HUES48 (cell line): ENCODE data around the gene CCRL2.

Experiments
- H3K27ac ChIP-seq: one replicate; pipeline ENCODE4 v1.7.0; 2013; ENCODE audit warnings: low read depth, low read length, inconsistent platforms
- H3K27me3 ChIP-seq: 2 replicates; pipeline ENCODE4 v1.6.1; 2013; ENCODE audit warnings: mild to moderate bottlenecking, low read length; ENCODE audit not compliant: control insufficient read depth, insufficient read depth
- H3K36me3 ChIP-seq: 2 replicates; pipeline ENCODE4 v1.6.1; 2013; ENCODE audit warnings: low read length; ENCODE audit not compliant: control insufficient read depth, insufficient read depth
- H3K4me1 ChIP-seq: 2 replicates; pipeline ENCODE4 v1.6.1; 2013; ENCODE audit warnings: mild to moderate bottlenecking, low read length; ENCODE audit not compliant: control insufficient read depth, insufficient read depth
- H3K4me3 ChIP-seq: 2 replicates; pipeline ENCODE4 v1.5.1; 2013; ENCODE audit warnings: mild to moderate bottlenecking, low read depth, low read length
- H3K9ac ChIP-seq: 2 replicates; pipeline ENCODE4 v1.6.1; 2013; ENCODE audit warnings: mild to moderate bottlenecking, low read depth, low read length, moderate library complexity
- H3K9me3 ChIP-seq: 2 replicates; pipeline ENCODE4 v1.6.1; 2013; ENCODE audit warnings: low read length; ENCODE audit not compliant: control insufficient read depth, insufficient read depth

Gene CCRL2, protein sequence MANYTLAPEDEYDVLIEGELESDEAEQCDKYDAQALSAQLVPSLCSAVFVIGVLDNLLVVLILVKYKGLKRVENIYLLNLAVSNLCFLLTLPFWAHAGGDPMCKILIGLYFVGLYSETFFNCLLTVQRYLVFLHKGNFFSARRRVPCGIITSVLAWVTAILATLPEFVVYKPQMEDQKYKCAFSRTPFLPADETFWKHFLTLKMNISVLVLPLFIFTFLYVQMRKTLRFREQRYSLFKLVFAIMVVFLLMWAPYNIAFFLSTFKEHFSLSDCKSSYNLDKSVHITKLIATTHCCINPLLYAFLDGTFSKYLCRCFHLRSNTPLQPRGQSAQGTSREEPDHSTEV

DNA sequence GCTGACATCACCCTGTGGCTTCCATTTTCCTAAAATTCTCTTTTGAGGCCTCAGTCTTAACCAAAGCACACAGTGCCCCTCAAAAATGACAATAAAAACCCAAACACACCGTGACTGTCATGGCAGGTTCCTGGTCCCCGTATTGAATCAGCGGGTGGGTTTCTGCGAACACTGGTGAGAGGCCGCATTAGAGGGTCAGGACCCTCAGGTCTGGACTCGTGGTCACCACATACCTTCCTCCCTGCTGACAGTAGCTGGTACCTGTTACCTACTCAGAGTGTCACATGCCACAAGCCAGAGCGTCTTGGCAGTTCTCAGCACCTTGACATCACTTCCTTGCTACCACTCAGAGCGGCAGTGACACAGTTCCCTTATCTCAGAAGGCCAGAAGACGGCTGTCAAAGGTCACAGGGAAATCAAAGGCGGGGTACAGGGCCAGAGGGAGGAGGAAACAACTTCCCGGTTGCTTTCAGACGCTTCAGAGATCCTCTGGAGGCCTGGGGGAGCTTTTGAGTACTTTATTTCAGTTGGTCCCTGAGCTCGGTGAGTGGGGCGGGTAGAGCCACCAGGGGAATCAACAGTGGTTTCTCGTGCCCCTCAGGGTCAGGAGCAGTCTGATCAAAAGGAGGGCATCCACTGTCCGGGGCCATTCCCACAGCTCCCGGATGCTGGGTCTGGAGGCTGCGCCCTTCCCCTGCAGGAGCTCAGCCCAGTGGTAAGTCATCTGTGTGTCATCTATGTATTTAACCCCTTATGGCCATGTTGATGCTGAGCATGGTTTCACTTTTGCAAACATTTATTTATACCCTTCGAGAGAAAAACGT, at the start of gene CCRL2, which contains the start of gene CCR5AS:
Gene CCRL2 (plus strand): TSS at position 472 of the 824 bp plus-strand sequence. CDS start 821 bp downstream, outside the sequence.
Gene CCR5AS (minus strand): TSS at position 279 of the 824 bp plus-strand sequence.
- Histone ChIP-seq H3K4me1 (no peaks in the 10 kb centered on the region), H3K9me3 (no peaks in the 10 kb centered on the region), H3K27me3 (no peaks in the 10 kb centered on the region), H3K27ac (no peak within 1 kb of the TSS), H3K4me3 (no peak within 1 kb of the TSS), H3K9ac (no peak within 1 kb of the TSS), H3K36me3 (no peaks in the 10 kb centered on the region)

GRCh38 chr3:46358466-46358865, 48.6 kb upstream of the CCRL2 start:
- no peaks in the 10 kb centered on the region for H3K27me3 ChIP-seq
- H3K4me3 ChIP-seq, result no peak overlapping the region
- no peaks in the 10 kb centered on the region for H3K9me3 ChIP-seq
- no peak overlapping the region for H3K27ac ChIP-seq
- H3K4me1 ChIP-seq, result no peaks in the 10 kb centered on the region
- H3K9ac ChIP-seq, result no peak overlapping the region
- H3K36me3 ChIP-seq, result no peaks in the 10 kb centered on the region

DNA sequence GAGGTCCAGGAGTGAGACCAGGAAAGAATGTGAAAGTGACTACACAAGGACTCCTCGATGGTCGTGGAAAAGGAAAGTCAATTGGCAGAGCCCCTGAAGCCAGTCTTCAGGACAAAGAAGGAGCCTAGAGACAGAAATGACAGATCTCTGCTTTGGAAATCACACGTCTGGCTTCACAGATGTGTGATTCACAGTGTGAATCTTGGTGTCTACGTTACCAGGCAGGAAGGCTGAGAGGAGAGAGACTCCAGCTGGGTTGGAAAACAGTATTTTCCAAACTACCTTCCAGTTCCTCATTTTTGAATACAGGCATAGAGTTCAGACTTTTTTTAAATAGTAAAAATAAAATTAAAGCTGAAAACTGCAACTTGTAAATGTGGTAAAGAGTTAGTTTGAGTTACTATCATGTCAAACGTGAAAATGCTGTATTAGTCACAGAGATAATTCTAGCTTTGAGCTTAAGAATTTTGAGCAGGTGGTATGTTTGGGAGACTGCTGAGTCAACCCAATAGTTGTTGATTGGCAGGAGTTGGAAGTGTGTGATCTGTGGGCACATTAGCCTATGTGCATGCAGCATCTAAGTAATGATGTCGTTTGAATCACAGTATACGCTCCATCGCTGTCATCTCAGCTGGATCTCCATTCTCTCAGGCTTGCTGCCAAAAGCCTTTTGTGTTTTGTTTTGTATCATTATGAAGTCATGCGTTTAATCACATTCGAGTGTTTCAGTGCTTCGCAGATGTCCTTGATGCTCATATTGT, 47.1 kb upstream of the CCRL2 start:
- Histone ChIP-seq H3K9me3 (no peaks in the 10 kb centered on the region), H3K27ac (no peak overlapping the region), H3K9ac (no peak overlapping the region), H3K4me1 (no peaks in the 10 kb centered on the region), H3K36me3 (no peaks in the 10 kb centered on the region), H3K4me3 (no peak overlapping the region), H3K27me3 (no peaks in the 10 kb centered on the region)

GRCh38 chr3:46360907-46361306, 46.2 kb upstream of the CCRL2 start:
- Histone ChIP-seq H3K27me3 (no peaks in the 10 kb centered on the region), H3K9ac (no peak overlapping the region), H3K4me3 (no peak overlapping the region), H3K36me3 (no peaks in the 10 kb centered on the region), H3K9me3 (no peaks in the 10 kb centered on the region), H3K27ac (no peak overlapping the region), H3K4me1 (no peaks in the 10 kb centered on the region)

DNA sequence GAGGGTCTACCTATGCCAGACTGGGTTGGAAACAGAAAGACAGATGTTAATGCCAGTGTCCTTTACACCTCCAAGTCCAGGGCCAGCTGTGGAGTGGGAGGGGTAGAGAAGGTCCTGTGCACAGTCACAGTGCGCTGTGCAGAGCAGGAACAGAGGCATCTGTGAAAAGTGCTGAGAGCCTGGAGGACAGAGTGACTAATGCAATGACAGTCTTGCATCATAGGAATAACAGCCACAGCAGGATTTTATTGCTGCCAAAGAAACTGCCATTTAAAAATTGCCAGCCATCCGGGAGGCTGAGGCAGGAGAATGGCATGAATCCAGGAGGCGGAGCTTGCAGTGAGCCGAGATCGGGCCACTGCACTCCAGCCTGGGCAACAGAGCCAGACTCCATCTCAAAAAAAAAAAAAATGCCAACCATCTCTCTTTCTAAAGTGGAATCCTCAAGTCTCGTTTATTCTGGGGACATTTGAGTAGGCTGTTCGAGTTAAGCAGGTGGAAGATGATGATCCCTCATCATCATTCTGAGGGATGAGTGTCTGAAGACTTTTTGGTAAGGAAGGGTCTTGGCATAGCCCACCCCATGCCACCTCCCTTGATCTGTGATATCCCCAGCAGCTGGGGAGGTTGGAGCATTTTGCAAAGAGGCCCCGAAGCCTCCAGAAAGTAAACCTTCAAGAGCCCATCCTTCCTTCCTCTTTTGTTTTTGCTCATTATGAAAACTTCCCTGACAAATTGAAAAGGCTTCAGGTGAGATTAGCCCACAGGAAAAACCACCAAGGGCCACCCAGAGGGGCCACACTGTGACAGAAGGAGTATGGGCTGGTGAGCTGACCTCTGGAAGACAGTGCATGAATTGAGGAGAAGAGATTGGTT, 45.4 kb upstream of the CCRL2 start:
- no peak overlapping the region for H3K9ac ChIP-seq
- no peaks in the 10 kb centered on the region for H3K27me3 ChIP-seq
- H3K36me3 ChIP-seq, result no peaks in the 10 kb centered on the region
- H3K9me3 ChIP-seq, result no peaks in the 10 kb centered on the region
- no peak overlapping the region for H3K4me3 ChIP-seq
- no peaks in the 10 kb centered on the region for H3K4me1 ChIP-seq
- no peak overlapping the region for H3K27ac ChIP-seq

- Histone ChIP-seq H3K4me1 (no peaks in the 10 kb centered on the region), H3K4me3 (no peak overlapping the region), H3K9ac (no peak overlapping the region), H3K27ac (no peak overlapping the region), H3K9me3 (no peaks in the 10 kb centered on the region), H3K36me3 (no peaks in the 10 kb centered on the region), H3K27me3 (no peaks in the 10 kb centered on the region)
These were observed 42.0 kb upstream of the CCRL2 start for GRCh38 chr3:46365041-46365440.

DNA sequence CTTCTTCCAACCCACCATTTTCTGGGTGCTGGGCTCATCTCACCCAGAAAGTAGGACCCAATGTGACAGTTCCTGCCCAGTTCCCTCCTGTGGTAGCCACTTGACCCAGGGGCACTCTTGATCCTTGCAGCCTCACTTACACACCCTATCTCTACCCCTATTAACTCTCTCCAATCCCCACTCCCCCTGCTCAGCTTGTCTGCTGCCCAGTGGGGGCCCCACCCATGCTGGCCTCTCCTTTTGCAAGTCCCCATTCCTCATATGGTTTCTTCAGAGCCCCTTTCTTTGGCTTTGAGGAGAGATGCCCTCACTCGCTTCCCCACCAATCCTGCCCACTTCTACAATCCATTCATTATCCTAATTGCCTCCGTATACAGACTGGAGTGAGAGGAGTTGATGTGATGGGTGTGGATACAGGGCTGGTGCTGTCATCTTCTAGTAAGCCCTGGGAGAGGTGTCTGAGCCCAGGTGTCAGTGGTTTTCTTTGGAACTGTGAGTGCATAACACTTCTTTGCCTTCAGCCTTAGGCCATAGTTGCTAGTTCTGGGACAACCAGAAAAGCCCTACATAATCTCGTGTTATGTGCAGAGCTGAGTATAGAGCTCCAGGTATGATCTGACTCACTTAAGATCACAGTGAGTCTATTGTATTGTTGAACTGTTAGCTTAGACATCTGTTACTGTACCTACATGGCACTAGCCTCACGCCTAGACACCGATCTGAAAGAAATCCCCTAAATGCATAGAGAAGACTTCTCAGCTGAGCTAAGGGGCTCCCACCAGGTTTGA, 41.1 kb upstream of the CCRL2 start:
- H3K4me3 ChIP-seq, result no peak overlapping the region
- no peaks in the 10 kb centered on the region for H3K9me3 ChIP-seq
- no peaks in the 10 kb centered on the region for H3K4me1 ChIP-seq
- H3K27me3 ChIP-seq, result no peaks in the 10 kb centered on the region
- H3K27ac ChIP-seq, result no peak overlapping the region
- no peaks in the 10 kb centered on the region for H3K36me3 ChIP-seq
- H3K9ac ChIP-seq, result no peak overlapping the region

DNA sequence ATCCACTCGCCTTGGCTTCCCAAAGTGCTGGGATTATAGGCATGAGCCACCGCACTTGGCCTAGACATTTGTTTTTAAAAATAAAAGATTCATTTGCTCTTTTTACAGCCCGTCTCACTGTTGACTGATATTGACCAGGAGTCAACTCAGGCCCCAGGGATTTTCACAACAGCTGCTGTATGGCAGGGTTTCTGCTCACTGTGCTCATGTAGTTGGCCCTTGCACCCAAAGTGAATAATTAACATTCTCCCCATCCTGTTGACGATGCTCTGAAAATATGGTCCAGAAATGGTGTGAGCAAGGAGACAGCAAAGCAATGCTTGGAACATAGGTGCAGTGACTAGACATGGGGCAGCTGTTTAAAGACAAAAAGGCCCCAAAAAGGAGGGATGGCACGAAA, 39.2 kb upstream of the CCRL2 start:
- Histone ChIP-seq H3K4me3 (no peak overlapping the region), H3K36me3 (no peaks in the 10 kb centered on the region), H3K9me3 (no peaks in the 10 kb centered on the region), H3K4me1 (no peaks in the 10 kb centered on the region), H3K27ac (no peak overlapping the region), H3K9ac (no peak overlapping the region), H3K27me3 (no peaks in the 10 kb centered on the region)

DNA sequence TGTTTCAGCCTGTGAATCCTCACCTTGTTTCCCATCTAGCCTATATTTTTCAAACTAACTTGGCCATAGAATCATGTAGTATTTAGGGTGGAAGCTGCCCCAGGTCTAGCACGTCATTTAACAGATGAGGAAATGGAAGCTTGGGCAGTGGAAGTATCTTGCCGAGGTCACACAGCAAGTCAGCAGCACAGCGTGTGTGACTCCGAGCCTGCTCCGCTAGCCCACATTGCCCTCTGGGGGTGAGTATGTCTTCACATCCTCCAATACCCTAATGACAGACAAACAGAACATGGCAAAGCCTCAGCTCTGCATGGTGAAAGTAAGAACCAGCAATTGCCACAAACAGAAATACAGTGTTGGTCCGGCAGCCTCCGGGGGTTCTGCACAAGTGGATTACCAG, 38.5 kb upstream of the CCRL2 start:
- no peak overlapping the region for H3K4me3 ChIP-seq
- no peaks in the 10 kb centered on the region for H3K9me3 ChIP-seq
- H3K9ac ChIP-seq, result no peak overlapping the region
- no peaks in the 10 kb centered on the region for H3K4me1 ChIP-seq
- no peaks in the 10 kb centered on the region for H3K27me3 ChIP-seq
- H3K27ac ChIP-seq, result no peak overlapping the region
- no peaks in the 10 kb centered on the region for H3K36me3 ChIP-seq

GRCh38 chr3:46369151-46369550, 37.9 kb upstream of the CCRL2 start:
- Histone ChIP-seq H3K27me3 (no peaks in the 10 kb centered on the region), H3K27ac (no peak overlapping the region), H3K9me3 (no peaks in the 10 kb centered on the region), H3K4me1 (no peaks in the 10 kb centered on the region), H3K4me3 (no peak overlapping the region), H3K9ac (no peak overlapping the region), H3K36me3 (no peaks in the 10 kb centered on the region)
